Hindlimb muscle (tissue), 1 donor: Measurements from ENCODE around the gene KCNK13. TPM values are rescaled to one million over a fixed set of nuclear protein-coding genes. Genes with fewer than 3 reads are reported as not detected.

Experiments used
- DNase-seq: peaks from one replicate; pipeline ENCODE4 v3.0.0-alpha.2; 2013
- polyA plus RNA-seq: library from polyadenylated mRNA; unstranded; fragments of 120-200 nt; gene quantifications from one replicate; pipeline ENCODE4 v1.2.1, GENCODE V29; 2013; ENCODE audit not compliant: insufficient read length

The KCNK13 gene
- polyA plus RNA-seq, 1 donor, result 0.40 TPM

GRCh38 chr14:90132821-90133570 lies 71.2 kb downstream of the KCNK13 start:
- DNase-seq, result no peak

DNA sequence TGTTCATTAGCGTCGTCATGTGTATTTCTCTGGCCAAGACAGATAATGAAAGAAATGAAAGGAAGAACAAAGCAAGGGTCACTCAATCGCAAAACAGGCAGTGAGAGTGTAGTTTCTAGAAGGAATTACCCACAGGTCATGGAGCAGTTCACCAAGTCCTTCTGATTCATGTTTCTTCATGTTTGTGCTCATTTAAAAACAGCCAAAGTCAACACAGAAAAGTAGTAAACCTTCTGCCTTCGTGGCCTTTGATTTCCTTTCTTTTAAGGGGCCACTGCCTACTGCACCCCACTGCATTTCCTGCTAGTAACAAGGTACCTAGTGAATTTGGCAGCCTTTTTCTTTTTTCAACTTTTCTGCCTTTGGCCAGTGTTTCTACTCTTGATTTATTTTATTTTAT lies 75.1 kb downstream of the KCNK13 start:
- no peak for DNase-seq

DNA sequence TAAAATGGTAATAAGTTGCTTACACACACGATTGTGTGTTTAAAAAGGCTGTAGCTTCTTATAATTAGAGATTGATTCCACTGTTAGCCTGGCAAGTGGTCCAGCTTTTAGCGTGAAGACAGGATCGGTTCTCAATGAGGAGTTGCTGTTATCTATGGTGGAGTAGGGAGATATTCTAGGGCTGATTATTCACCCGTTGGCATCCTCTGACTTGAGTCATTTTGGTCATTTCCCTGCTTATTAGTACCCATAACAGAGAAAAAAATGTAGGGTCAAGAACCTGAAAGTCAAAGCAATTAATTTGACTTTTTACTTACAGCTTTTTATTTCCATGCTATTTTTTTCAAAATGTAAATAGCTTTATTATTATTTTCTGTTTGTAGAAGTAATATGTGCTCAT lies 76.0 kb downstream of the KCNK13 start:
- no peak for DNase-seq

DNA sequence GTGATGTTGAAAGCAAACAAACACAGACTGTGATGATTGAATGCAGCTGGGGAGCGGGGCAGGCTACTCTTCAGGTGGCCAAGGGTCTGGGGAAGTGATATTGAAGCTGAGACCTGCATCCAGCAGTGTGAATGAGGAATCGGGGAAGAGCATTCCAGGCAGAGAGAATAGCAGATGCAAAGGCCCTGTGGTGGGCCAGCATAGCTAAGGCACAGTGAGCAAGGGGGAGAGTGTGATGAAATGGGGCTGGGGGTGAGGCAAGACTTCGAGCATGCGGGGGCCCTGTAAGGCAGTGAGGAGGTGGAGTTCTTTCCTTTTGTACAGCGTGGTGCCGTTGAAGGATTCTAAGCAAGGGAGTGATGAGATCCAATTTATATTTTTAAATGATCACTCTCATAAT lies 77.4 kb downstream of the KCNK13 start:
- DNase-seq, result no peak

DNA sequence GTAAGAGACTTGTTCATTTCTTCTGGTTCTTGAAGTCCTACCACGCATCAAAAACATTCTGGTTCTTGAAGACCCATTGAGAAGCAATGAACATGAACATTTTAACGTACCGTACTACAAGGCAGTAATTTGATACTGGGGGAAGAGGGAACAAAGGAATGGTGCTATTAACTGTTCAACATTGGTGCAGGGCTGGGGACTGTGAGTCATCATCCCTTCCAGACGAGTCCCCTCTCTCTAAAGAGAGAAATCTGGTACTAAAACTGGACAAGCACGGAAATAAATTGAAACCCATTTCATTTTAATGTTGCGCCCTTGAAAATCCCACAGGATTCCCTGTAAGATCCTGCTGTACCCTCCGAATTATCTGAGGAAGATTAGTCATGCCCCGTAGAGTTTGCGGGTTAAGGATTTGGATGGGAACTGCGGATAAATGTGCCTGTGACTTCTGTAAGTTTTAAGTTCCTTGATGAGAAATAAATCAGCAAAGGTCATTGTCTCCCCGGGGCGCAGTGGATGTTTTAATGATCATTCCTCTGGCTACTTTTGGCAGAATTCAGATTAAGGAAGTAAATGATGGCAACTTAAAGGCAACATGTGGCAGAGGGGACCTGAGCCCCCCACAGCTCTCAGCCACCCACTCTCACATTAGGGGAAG lies 78.6 kb downstream of the KCNK13 start:
- no peak for DNase-seq

- no peak for DNase-seq
These were observed 79.1 kb downstream of the KCNK13 start for GRCh38 chr14:90140956-90141316.

DNA sequence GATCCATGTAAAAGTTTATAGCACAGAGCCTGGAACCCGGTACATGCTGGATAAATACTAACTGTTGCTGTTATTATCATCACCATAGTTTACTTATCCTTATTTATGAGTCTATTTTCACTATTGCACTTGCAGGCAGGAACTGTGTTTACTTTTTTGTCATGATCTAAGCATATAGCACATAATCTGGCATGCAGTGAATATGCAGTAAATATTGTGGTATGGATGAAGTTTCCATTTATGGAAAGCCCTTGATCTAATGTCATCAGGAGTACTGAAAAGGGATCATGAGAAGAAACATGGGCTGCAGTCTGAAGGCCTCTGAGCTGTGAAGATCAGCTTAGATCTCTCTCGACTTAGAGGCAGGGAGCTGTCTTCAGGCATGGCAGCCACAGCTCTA lies 91.6 kb downstream of the KCNK13 start:
- no peak for DNase-seq

DNA sequence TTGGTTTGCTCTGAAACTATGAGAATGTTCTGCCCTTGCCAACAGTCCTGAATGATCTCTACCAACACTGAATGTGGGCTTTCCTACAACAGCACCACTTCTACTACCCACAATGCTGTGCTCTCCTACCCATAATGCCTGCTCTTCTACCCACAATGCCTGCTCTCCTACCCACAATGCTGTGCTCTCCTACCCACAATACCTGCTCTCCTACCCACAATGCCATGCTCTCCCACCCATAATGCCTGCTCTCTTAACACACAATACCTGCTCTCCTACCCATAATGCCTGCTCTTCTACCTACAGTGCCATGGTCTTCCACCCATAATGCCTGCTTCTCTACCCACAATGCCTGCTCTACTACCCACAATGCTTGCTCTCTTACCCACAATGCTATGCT lies 92.3 kb downstream of the KCNK13 start:
- no peak for DNase-seq

- DNase-seq, result no peak
These were observed 97.4 kb downstream of the KCNK13 start for GRCh38 chr14:90159146-90159545.

DNA sequence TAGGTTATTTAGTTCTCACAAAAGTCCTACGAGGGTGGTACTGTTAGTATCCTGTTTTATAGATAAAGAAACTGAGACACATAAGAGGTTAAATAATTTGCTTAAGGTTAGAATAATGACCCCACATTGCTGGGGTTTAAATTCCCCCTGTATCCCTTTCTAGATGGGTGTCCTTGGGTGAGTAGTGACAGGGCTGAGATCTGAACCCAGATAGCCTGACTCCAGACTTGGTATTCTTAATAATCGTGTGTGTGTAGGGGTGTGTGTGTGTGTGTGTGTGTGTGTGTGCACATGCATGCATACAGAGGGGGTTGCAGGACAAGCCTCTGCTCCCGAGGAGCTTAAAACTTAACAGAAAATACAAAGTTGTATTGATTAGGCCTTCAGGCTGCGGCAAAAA lies 97.9 kb downstream of the KCNK13 start:
- no peak for DNase-seq

DNA sequence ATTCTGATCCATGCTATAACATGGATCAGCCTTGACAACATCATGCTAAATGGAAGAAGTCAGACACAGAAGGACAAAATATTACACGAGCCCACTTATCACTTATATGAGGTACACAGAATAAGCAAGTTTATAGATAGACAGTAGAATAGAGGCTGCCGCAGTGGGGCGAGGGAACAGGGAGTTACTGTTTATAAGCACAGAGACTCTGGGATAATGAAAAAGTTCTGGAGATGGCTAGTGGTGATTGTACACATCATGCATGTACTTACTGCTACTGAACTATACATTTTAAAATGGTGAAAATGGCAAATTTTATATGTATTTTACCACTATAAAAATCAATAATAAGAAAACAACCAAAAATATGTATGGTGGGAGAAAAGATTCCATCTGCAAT lies 99.3 kb downstream of the KCNK13 start:
- DNase-seq, result no peak

DNA sequence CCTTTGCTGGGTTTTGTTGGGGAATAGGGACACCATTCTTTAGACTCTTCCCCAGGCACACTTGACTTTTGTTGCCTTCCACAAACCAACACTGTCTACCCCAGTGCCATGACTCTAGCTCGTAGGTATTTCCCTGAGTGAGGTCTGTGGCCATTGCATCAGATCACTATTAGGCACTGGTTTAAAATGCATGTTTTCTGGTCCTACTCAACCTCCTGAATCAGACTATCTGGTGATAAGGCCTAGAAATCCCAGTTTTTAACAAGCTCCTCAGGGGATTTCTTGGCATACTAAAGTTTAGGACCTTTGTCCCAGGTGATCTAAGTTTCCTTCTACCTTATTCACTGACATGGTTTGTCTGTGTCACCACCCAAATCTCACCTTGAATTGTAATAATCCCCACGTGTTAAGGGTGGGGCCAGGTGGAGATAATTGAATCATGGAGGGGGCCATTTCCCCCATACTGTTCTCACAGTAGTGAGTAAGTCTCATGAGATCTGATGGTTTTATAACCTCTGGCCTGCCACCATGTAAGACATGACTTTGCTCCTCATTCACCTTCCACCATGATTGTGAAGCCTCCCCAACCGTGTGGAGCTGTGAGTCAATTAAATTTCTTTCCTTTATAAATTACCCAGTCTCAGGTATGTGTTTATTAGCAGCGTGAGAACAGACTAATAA lies 106.8 kb downstream of the KCNK13 start:
- DNase-seq, result no peak

- no peak for DNase-seq
These were observed 113.8 kb downstream of the KCNK13 start for GRCh38 chr14:90175631-90176030.

- no peak for DNase-seq
These were observed 115.9 kb downstream of the KCNK13 start for GRCh38 chr14:90177539-90178189.

GRCh38 chr14:90179357-90179756 lies 117.6 kb downstream of the KCNK13 start:
- DNase-seq, result no peak

DNA sequence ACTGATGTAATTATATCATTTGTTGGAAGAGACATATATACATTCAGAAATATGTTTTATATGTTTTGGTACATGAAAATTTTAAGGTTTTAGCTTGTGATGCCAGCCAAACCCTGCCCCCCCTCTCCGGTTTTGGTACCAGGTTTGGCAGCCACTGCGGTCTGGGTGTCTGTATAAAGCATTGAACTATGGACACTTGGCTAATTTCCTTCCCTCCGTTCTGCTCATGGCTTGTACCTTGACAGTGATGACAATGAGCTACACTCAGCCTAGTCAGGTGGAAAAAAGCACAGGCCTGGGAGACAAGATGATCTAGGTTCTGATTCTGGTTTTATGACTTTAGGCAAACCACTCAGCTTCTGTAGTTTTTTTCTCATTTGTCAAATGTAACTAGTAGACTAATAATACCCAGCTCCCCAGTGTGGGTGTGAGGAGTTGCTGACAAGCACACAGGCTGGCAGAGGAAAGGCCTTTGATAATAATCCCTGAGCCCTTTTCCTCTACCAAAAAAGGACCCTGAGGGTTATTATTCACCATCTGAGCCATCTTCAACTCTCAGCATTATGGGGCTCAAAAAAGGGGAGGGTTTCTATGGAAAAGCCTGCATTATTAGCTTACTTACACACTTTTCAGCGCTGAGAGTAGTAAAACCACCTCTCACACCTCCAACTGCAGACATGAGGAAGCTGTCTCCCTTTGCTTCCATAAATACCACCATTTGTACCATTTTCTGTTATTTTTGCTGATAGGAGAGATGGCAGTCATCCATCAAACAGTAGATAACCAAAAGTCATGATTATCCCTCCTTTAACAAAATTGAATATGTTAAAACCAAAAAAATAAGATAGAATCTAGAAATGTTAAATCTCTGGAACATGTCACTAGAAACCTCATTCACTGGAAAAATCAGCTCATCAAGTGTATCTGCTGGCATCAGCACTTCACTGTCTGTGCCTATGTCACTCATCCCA lies 118.3 kb downstream of the KCNK13 start:
- no peak for DNase-seq

DNA sequence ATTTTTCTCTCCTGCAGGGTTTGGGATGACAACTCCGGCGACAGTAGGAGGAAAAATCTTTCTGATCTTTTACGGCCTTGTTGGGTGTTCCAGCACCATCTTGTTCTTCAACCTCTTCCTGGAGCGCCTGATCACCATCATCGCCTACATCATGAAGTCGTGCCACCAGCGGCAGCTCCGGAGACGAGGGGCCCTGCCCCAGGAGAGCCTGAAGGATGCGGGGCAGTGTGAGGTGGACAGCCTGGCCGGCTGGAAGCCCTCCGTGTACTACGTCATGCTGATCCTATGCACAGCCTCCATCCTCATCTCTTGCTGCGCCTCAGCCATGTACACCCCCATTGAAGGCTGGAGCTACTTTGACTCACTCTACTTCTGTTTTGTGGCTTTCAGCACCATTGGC lies 122.3 kb downstream of the KCNK13 start:
- DNase-seq, result no peak

- DNase-seq, result no peak
These were observed 122.9 kb downstream of the KCNK13 start for GRCh38 chr14:90184571-90185266.

GRCh38 chr14:90188588-90188987 lies 126.8 kb downstream of the KCNK13 start:
- no peak for DNase-seq

DNA sequence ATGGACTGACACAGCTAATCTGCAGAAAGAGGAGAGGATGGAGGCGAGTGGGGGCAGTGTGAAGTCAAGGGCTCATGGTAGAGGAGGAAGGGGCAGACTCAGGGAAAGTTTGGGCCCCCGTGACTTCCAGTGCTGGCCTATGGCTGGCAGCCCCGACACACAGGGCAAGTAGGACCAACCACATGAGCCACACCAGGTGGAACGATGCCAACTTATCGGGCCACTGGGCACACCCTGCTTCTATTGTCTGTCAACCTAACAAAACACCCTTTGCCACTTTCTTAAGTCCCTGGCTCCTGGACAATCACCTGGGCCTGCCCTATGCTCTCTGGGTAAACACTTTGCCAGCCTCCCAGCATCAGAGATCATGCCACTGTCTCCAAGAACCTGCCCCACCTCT lies 129.4 kb downstream of the KCNK13 start:
- DNase-seq, result no peak

GRCh38 chr14:90191585-90191984 lies 129.8 kb downstream of the KCNK13 start:
- no peak for DNase-seq

- DNase-seq, result no peak
These were observed 132.1 kb downstream of the KCNK13 start for GRCh38 chr14:90193925-90194324.
